GM18907 (cell line): ENCODE measurements around the gene LRBA.

Experiments used
- ATAC-seq: cut with Tn5 transposase; IDR thresholded peaks from one replicate; pipeline ENCODE4 v1.9.1; 2021; ENCODE audit warnings: mild to moderate bottlenecking, moderate library complexity; ENCODE audit not compliant: unreplicated experiment

The LRBA gene

GRCh38 chr4:150886597-150886996 is 128.5 kb downstream of the LRBA start:
- ATAC-seq: no peak

DNA sequence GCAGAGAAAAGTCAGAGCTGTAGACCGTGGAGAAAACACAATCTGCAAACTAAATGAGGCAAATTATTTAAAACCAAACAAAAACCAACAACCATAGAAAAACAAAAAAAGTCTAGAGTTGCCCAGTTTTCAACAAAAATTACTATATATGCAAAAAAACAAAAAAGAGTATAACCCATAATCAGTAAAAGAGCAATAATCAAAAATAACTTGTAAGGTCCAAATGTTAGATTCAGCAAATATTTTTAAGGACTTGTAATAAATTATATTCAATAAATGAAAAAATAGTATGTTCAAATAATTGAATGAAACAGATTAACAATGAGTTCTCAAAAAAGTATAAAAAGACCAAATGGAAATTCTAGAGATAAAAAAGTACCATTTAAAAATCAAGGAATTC is 130.5 kb downstream of the LRBA start:
- no peak for ATAC-seq

GRCh38 chr4:150875367-150875766 is 139.7 kb downstream of the LRBA start:
- ATAC-seq: no peak

- no peak for ATAC-seq
These were observed 140.5 kb downstream of the LRBA start for GRCh38 chr4:150874338-150875226.

DNA sequence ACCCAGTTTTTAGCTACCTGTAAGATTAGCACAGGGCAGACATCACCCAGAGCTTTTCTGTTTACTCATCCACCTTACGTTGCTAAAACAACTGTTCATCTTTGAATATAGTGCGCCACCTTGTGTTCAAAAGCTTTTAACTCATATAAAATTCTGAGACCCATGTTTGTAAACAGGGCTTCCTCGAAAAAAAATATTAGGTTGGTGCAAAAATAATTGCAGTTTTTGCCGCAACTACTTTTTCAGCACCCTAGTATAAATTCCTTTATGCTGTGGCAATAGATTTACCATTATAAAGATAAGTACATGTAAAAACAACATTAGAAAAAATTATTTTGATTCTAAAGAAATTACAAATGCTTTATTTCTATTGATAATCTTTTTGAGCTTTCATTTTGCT is 147.9 kb downstream of the LRBA start:
- ATAC-seq: peak; percentile 86

DNA sequence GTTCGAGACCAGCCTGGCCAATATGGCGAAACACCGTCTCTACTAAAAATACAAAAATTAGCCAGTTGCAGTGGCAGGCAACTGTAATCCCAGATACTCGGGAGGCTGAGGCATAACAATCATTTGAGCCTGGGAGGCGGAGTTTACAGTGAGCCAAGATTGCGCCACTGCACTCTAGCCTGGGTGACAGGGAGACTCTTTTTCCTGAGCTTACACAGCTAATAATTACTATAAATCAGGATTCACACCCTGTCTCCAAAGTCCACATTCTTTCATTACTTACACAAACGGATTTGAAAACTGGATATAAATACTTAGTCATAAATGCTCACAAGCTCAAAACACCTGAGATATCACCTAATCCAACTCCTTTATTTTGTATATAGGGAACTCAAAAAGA is 151.6 kb downstream of the LRBA start:
- no peak for ATAC-seq

DNA sequence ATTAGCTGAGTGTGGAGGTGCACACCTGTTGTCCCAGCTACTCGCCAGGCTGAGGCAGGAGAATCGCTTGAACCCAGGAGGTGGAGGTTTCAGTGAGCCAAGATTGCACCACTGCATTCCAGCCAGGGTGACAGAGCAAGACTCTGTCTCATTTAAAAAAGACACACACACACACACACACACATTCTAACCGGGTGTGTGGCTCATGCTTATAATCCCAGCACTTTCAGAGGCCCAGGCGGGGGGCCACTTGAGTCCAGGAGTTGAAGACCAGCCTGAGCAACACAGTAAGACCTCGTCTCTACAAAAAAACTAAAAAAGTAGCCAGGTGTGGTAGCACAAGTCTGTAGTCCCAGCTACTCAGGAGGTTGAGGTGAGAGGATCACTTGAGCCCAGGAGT is 152.3 kb downstream of the LRBA start:
- ATAC-seq: no peak

DNA sequence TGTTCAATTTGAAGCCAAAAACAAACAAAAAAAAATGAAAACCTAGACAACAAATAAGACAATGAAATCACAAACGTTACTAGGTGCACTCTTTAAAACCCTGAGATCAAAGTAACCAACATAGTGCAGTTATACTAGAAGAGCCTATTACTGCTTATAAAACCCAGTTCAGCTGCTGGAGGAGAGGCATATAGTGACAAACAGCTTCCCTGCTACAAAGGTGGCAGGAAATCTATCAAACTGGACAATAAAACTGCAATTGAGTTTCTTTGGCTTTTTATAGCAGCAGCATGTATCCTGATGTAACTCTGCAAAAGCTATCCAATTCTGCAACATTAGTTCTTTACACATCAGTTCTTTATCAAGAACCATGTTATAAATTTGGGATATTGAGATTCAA is 155.6 kb downstream of the LRBA start:
- ATAC-seq: no peak

DNA sequence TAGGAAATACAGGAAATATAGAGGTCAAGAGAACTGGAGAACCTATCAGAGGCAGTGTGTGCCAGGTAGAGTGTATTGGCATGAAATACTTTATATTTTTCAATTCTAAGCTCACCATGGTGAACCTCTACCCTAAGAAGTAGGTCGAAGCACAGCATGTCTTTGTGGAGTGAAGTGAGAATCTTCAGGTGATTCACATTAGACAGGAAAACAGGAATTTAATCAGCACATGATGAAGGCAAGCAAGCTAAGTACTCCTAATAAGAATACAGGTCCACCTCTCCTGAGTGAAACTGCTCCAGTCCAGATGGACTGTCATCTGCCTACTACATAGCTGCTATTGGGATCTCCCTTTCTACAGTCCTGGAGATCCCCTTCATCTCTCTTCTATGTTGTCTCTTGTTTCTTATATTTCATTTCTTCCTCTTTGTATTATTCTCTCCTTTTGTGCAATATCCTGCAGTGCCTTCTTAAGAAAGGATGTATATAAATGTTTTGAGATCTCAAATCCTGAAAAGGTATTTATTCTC is 159.0 kb downstream of the LRBA start:
- ATAC-seq: no peak

DNA sequence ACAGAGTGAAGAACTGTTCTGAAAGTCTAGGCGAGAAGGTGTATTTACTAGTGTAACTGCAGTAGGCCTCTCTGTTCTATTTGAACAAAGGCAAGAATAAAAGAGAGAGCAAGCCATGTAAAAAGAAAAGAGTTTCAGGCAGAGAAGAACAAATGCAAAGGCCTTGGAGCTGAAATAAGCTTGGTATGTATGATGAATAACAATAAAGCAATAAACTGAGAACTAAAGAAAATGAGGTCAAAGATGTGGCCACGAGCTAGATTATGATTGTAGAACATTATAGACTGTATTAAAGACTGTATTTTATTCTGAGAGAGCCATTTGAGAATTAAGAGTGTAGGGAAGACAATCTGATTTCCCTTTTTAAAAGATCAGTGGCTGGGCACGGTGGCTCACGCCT is 160.5 kb downstream of the LRBA start:
- no peak for ATAC-seq

GRCh38 chr4:150853882-150854281 is 161.2 kb downstream of the LRBA start:
- no peak for ATAC-seq

DNA sequence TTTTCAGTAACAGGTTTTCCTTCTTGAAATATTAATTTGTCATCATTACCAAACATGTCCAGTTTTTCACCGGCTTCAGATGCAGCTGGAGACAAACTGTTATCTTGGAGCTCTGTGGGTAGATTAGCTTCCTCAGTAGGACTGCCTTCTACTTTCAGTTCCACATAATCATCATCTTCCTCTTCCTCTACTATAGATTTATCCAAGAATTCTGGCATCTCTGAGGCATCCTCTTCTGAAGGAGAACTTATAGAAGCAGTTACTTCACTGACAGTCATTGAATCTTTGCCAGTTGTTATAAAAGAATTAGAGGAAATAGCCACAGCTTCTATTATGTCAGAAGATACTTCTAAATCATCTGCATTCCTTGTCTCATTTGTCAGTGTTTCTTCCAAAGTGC is 162.9 kb downstream of the LRBA start:
- ATAC-seq: no peak

DNA sequence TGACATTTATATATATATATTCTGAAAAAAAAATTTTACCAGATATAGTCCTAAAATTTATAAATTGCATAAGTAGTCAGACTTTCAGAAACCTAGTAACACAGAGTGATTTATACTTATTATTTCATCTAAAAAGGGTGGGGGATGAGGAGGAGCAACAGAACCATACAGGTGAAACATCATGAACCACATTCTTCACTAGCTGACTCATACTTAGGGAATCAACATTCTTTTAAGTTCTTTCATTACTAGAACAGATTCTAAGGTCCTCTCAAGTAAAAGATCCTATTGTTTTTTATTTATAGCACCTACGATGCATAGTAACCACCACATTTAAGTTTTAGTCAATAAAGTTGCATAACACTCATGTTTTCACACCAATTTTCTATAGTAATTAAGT is 166.1 kb downstream of the LRBA start:
- ATAC-seq: no peak

GRCh38 chr4:150828159-150828558 is 186.9 kb downstream of the LRBA start:
- ATAC-seq: peak; percentile 94

GRCh38 chr4:150827226-150827625 is 187.9 kb downstream of the LRBA start:
- no peak for ATAC-seq

- no peak for ATAC-seq
These were observed 188.8 kb downstream of the LRBA start for GRCh38 chr4:150826306-150826705.

DNA sequence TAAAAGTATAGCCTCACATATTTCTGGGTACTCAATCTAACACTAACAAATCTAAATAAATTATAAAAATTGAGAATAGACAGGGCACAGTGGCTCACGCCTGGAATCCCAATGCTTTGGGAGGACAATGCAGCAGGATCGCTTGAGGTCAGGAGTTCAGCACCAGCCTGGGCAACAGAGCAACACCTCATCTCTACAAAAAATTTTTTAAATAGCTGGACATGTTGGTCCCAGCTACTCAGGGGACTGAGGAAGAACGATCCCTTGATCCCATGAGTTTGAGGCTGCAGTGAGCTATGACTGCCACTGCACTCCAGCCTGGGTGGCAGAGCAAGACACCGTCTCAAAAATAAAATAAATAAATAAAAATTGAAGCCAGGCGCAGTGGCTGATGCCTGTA is 192.7 kb downstream of the LRBA start:
- no peak for ATAC-seq

GRCh38 chr4:150821641-150822040 is 193.4 kb downstream of the LRBA start:
- ATAC-seq: no peak

DNA sequence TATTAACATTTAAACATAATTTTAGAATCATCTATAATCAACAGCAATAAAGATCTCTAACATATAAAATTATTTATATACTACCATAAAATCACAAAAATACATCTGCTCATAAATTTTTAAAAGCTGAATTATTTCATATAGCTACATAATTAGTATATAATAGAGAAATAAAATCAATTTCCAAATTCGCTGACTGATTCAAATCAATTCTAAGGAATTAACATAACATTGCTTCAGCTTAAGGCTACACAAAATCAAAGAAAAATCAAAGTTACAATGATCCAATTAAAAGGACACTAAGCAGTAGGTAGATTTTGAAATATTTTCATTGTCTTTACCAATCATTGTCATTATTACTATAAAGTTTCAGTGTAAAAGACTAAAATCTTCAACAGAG is 194.7 kb downstream of the LRBA start:
- no peak for ATAC-seq

DNA sequence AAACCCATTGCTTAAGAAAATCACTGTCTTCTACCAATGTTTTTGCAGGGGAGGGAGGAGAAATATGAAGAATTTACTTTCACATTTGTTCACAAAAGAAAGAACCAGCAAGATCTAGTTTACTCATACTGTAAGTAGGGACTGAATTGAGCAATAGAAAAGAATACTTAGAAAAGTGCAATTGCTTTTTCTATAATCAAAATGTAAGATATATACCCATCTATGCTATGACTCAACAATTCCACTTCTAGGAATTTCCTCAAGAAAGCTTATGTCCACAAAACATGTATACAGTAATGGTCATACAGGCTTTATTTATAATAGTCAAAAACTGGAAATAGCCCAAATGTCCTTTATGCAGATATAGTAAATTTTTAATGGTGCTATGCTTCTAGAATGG is 196.4 kb downstream of the LRBA start:
- ATAC-seq: no peak

DNA sequence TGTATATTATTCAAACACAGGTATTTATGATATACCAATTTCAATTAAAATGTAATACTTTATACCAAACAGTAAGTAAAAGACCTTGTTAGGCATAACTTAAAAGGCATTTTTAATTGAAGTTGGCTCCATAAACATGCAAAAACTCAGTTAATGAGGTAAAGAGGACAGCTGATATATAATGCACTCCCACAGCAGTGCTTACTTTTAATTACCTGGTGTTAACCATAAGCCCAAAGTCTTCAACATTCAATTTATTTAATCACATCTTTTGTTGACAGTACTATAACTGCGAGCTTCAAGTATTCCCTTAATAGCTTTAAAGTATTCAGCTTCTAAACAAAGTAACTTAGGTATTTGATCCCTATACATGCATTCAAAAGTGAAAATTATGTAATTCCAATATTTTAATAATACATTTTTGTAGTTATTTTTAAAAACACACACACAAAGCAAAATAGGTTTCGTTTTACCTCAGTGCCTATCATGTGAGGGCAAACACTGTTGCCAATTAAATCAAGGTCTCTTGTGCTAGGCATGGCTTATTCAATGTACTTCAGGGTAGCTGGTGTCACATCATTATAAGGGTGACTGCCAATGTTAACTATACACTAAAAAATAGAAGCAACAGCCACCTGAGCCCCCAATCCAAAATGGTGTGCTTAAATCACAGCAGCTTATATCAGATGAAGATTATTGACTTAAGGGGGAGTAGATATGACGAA is 197.1 kb downstream of the LRBA start:
- no peak for ATAC-seq

GRCh38 chr4:150817017-150817416 is 198.1 kb downstream of the LRBA start:
- no peak for ATAC-seq
